ENCODE measurements around the gene SEC14L3.
"Not testable (repeated sequence)": the region's sequence is repeated elsewhere in the genome, so short reads cannot be mapped to it uniquely, and the experiment has no call there.

SEC14L3 gene

GRCh38 chr22:30486661-30487115 is 14.9 kb upstream of the SEC14L3 start:
- DNase-seq (ENCODE audit: low read depth in 3 of 3, low spot score in 1 of 3): no peak

GRCh38 chr22:30486118-30486517 is 14.3 kb upstream of the SEC14L3 start:
- DNase-seq (ENCODE audit: low read depth in 3 of 3, low spot score in 1 of 3): no peak

GRCh38 chr22:30485362-30485988 is 13.7 kb upstream of the SEC14L3 start:
- peak; percentile 30 to 69 (median 55) for DNase-seq (ENCODE audit: low read depth in 3 of 3, low spot score in 1 of 3)

GRCh38 chr22:30483169-30483568 is 11.4 kb upstream of the SEC14L3 start:
- DNase-seq (ENCODE audit: low read depth in 3 of 3, low spot score in 1 of 3): no peak

- DNase-seq (ENCODE audit: low read depth in 3 of 3, low spot score in 1 of 3): no peak
Measured at GRCh38 chr22:30481711-30482110, 9.9 kb upstream of the SEC14L3 start.

GRCh38 chr22:30479981-30480380 is 8.2 kb upstream of the SEC14L3 start:
- DNase-seq (ENCODE audit: low read depth in 3 of 3, low spot score in 1 of 3): no peak

- DNase-seq (ENCODE audit: low read depth in 3 of 3, low spot score in 1 of 3): no peak
Measured at GRCh38 chr22:30474683-30475424, 3.0 kb upstream of the SEC14L3 start.

GRCh38 chr22:30474121-30474520 is 2.3 kb upstream of the SEC14L3 start:
- no peak for DNase-seq (ENCODE audit: low read depth in 3 of 3, low spot score in 1 of 3)

- DNase-seq (ENCODE audit: low read depth in 3 of 3, low spot score in 1 of 3): no peak
Measured at GRCh38 chr22:30472994-30473720, 1.3 kb upstream of the SEC14L3 start.

GRCh38 chr22:30470655-30471054 is 1.2 kb downstream of the SEC14L3 start:
- no peak for DNase-seq (ENCODE audit: low read depth in 3 of 3, low spot score in 1 of 3)

- DNase-seq (ENCODE audit: low read depth in 3 of 3, low spot score in 1 of 3): no peak
Measured at GRCh38 chr22:30469165-30469564, 2.7 kb downstream of the SEC14L3 start.

GRCh38 chr22:30460555-30460954 is 11.3 kb downstream of the SEC14L3 start:
- not testable (repeated sequence) for DNase-seq (ENCODE audit: low read depth in 3 of 3, low spot score in 1 of 3)

- DNase-seq (ENCODE audit: low read depth in 3 of 3, low spot score in 1 of 3): no peak
Measured at GRCh38 chr22:30460147-30460546, 11.7 kb downstream of the SEC14L3 start.

- DNase-seq (ENCODE audit: low read depth in 3 of 3, low spot score in 1 of 3): no peak
Measured at GRCh38 chr22:30459181-30460052, 12.4 kb downstream of the SEC14L3 start.

GRCh38 chr22:30457981-30458380 is 13.8 kb downstream of the SEC14L3 start:
- DNase-seq (ENCODE audit: low read depth in 3 of 3, low spot score in 1 of 3): no peak

GRCh38 chr22:30455075-30455840 is 16.6 kb downstream of the SEC14L3 start:
- no peak for DNase-seq (ENCODE audit: low read depth in 3 of 3, low spot score in 1 of 3)

GRCh38 chr22:30453731-30454510 is 17.9 kb downstream of the SEC14L3 start:
- no peak for DNase-seq (ENCODE audit: low read depth in 3 of 3, low spot score in 1 of 3)

- DNase-seq (ENCODE audit: low read depth in 3 of 3, low spot score in 1 of 3): no peak
Measured at GRCh38 chr22:30452861-30453260, 19.0 kb downstream of the SEC14L3 start.

GRCh38 chr22:30451488-30451887 is 20.3 kb downstream of the SEC14L3 start:
- not testable (repeated sequence) for DNase-seq (ENCODE audit: low read depth in 3 of 3, low spot score in 1 of 3)

- no peak for DNase-seq (ENCODE audit: low read depth in 3 of 3, low spot score in 1 of 3)
Measured at GRCh38 chr22:30447656-30448055, 24.2 kb downstream of the SEC14L3 start.
